Activated CD4-positive, alpha-beta memory T cell treated with anti-CD3 and anti-CD28 coated beads for 36 hours (primary cell): ENCODE results near the gene USP7. TPM values are rescaled to one million over a fixed set of nuclear protein-coding genes. Genes with fewer than 3 reads are reported as not detected.
"Not testable (repeated sequence)": the region's sequence is repeated elsewhere in the genome, so short reads cannot be mapped to it uniquely, and the experiment has no call there.

Experiments used
- CTCF ChIA-PET: fragments of 350-600 bp; sonication (Branson Sonifier 250); formaldehyde crosslinking; loops from one replicate; lab custom pipeline; 2021; ENCODE audit warnings: antibody characterized with exemption, inconsistent platforms; lab: Charles Lee
- POLR2A ChIA-PET: fragments of 350-600 bp; sonication (Branson Sonifier 250); formaldehyde crosslinking; loops from one replicate; lab custom pipeline; 2021; ENCODE audit warnings: antibody characterized with exemption; lab: Charles Lee
- DNase-seq: peaks from one replicate; pipeline ENCODE4 v3.0.0-alpha.2; 2020
- H3K27ac Mint-ChIP-seq: one replicate; pipeline ENCODE4 v1.8.0; 2021; ENCODE audit warnings: mixed read lengths
- H3K27me3 Mint-ChIP-seq: one replicate; pipeline ENCODE4 v1.8.0; 2021; ENCODE audit warnings: mixed read lengths
- H3K36me3 Mint-ChIP-seq: one replicate; pipeline ENCODE4 v1.8.0; 2021; ENCODE audit warnings: mixed read lengths
- H3K4me1 Mint-ChIP-seq: one replicate; pipeline ENCODE4 v1.8.0; 2021; ENCODE audit warnings: low read depth, mixed read lengths
- H3K4me3 Mint-ChIP-seq: one replicate; pipeline ENCODE4 v1.8.0; 2021; ENCODE audit warnings: mild to moderate bottlenecking, mixed read lengths
- H3K9me3 Mint-ChIP-seq: one replicate; pipeline ENCODE4 v1.8.0; 2021; ENCODE audit warnings: mixed read lengths
- intact Hi-C: fragments of 100-400 bp; cut with micrococcal nuclease; formaldehyde crosslinking; loops from one replicate; pipeline ENCODE4 v1.15.1; 2023
- total RNA-seq, 2 experiments: library from RNA; stranded (reverse); gene quantifications; one replicate each; pipeline ENCODE4 v1.2.3, GENCODE V29; 2021

USP7 gene
- total RNA-seq, 2 experiments from 2014 or later: 154 to 170 TPM

GRCh38 chr16:8971416-8971815, 7.7 kb upstream of the USP7 start:
- Mint-ChIP-seq H3K9me3 (no peaks in the 10 kb centered on the region), H3K4me1 (no peaks in the 10 kb centered on the region), H3K27ac (no peak overlapping the region), H3K36me3 (no peaks in the 10 kb centered on the region), H3K4me3 (no peak overlapping the region), H3K27me3 (no peaks in the 10 kb centered on the region)
- ChIA-PET POLR2A (no interaction called here), CTCF (interaction anchor here (0.9 to 2.4 kb wide), 2 partner anchors 35 to 38 kb away, joined by 3 to 6 read pairs; no protein-coding TSS in a partner anchor)
- no peak for DNase-seq
- intact Hi-C loops: no loop called here

- not testable (repeated sequence) for H3K4me3 Mint-ChIP-seq, H3K27me3 Mint-ChIP-seq
Measured at GRCh38 chr16:8969202-8969897, 5.6 kb upstream of the USP7 start.

GRCh38 chr16:8968054-8968453, 4.3 kb upstream of the USP7 start:
- intact Hi-C loops, H3K36me3 Mint-ChIP-seq, H3K27me3 Mint-ChIP-seq, H3K4me3 Mint-ChIP-seq, H3K27ac Mint-ChIP-seq, POLR2A ChIA-PET, H3K4me1 Mint-ChIP-seq, H3K9me3 Mint-ChIP-seq, DNase-seq: not testable (repeated sequence)
- CTCF ChIA-PET: interaction anchor here (0.6 to 2.0 kb wide), 2 partner anchors 41 to 94 kb away, joined by 4 to 8 read pairs; no protein-coding TSS in a partner anchor

More at GRCh38 chr16:8969202-8969897, 5.6 kb upstream of the USP7 start:
- POLR2A ChIA-PET: interaction anchor here (0.6 kb wide), 1 partner anchor 243 kb away, joined by 4 read pairs; no protein-coding TSS in a partner anchor
- H3K9me3 Mint-ChIP-seq, H3K27ac Mint-ChIP-seq, DNase-seq, H3K36me3 Mint-ChIP-seq, intact Hi-C loops, H3K4me1 Mint-ChIP-seq: not testable (repeated sequence)
- CTCF ChIA-PET: interaction anchor here (2.4 kb wide), 1 partner anchor 33 kb away, joined by 6 read pairs; no protein-coding TSS in a partner anchor

GRCh38 chr16:8967132-8967821, 3.6 kb upstream of the USP7 start:
- Mint-ChIP-seq H3K27me3 (peaks cover 2% of the 10 kb centered on the region), H3K4me1 (peaks cover 4% of the 10 kb centered on the region), H3K4me3 (no peak overlapping the region), H3K9me3 (no peaks in the 10 kb centered on the region), H3K36me3 (peaks cover 4% of the 10 kb centered on the region), H3K27ac (no peak overlapping the region)
- intact Hi-C loops: no loop called here
- ChIA-PET CTCF (interaction anchor here (0.6 to 2.0 kb wide), 2 partner anchors 42 to 93 kb away, joined by 4 to 8 read pairs; no protein-coding TSS in a partner anchor), POLR2A (no interaction called here)
- DNase-seq: no peak

GRCh38 chr16:8966817-8967131, 3.1 kb upstream of the USP7 start:
- Mint-ChIP-seq H3K36me3 (peaks cover 9% of the 10 kb centered on the region), H3K27me3 (peaks cover 2% of the 10 kb centered on the region), H3K4me3 (no peak overlapping the region), H3K4me1 (peaks cover 9% of the 10 kb centered on the region), H3K9me3 (no peaks in the 10 kb centered on the region), H3K27ac (no peak overlapping the region)
- CTCF ChIA-PET: interaction anchor here (1.1 kb wide), 1 partner anchor 31 kb away, joined by 4 read pairs; no protein-coding TSS in a partner anchor
- POLR2A ChIA-PET: no interaction called here
- DNase-seq: no peak
- intact Hi-C loops: no loop called here

GRCh38 chr16:8964462-8964861, 756 bp upstream of the USP7 start:
- CTCF ChIA-PET: interaction anchor here (1.2 to 1.5 kb wide), 2 partner anchors 28 to 44 kb away, joined by 5 to 7 read pairs; no protein-coding TSS in a partner anchor

GRCh38 chr16:8963010-8963820, 491 bp downstream of the USP7 start:
- H3K27ac Mint-ChIP-seq: no peak overlapping the region
- CTCF ChIA-PET: interaction anchor here (1.2 to 1.5 kb wide), 2 partner anchors 27 to 46 kb away, joined by 5 to 7 read pairs; no protein-coding TSS in a partner anchor
- H3K4me3 Mint-ChIP-seq: peak overlapping the region; percentile 84
- intact Hi-C loops: loop anchor here (2.0 kb wide), 1 partner anchor 128 kb away; the partner anchor contains the start of gene HAPSTR1
- H3K4me1 Mint-ChIP-seq: peaks cover 44% of the 10 kb centered on the region
- H3K36me3 Mint-ChIP-seq: peaks cover 9% of the 10 kb centered on the region
- DNase-seq: no peak
- POLR2A ChIA-PET: interaction anchor here (1.0 to 1.8 kb wide), 4 partner anchors 27 to 128 kb away, joined by 3 to 11 read pairs (median 5); partner anchors contain the start of genes CARHSP1 and HAPSTR1
- peaks cover 2% of the 10 kb centered on the region for H3K27me3 Mint-ChIP-seq
- H3K9me3 Mint-ChIP-seq: no peaks in the 10 kb centered on the region

More at GRCh38 chr16:8964462-8964861, 756 bp upstream of the USP7 start:
- no peak for DNase-seq
- intact Hi-C loops: no loop called here
- H3K4me1 Mint-ChIP-seq: peaks cover 31% of the 10 kb centered on the region
- POLR2A ChIA-PET: interaction anchor here (0.6 to 1.8 kb wide), 3 partner anchors 28 to 127 kb away, joined by 3 to 11 read pairs (median 5); partner anchors contain the start of gene HAPSTR1
- H3K27me3 Mint-ChIP-seq: peaks cover 2% of the 10 kb centered on the region
- H3K27ac Mint-ChIP-seq: peak overlapping the region; percentile 62
- H3K4me3 Mint-ChIP-seq: peak overlapping the region; percentile 66
- peaks cover 9% of the 10 kb centered on the region for H3K36me3 Mint-ChIP-seq
- no peaks in the 10 kb centered on the region for H3K9me3 Mint-ChIP-seq

GRCh38 chr16:8962393-8963009, 1.2 kb downstream of the USP7 start:
- CTCF ChIA-PET: interaction anchor here (0.9 to 1.0 kb wide), 2 partner anchors 26 to 77 kb away, joined by 3 to 6 read pairs; no protein-coding TSS in a partner anchor
- peaks cover 50% of the 10 kb centered on the region for H3K4me1 Mint-ChIP-seq
- intact Hi-C loops: loop anchor here (1.0 to 2.0 kb wide), 2 partner anchors 128 to 165 kb away; partner anchors contain the start of genes HAPSTR1, PMM2 and TMEM186

GRCh38 chr16:8961811-8962390, 1.8 kb downstream of the USP7 start:
- intact Hi-C loops: loop anchor here (1.0 to 2.0 kb wide), 2 partner anchors 129 to 165 kb away; partner anchors contain the start of genes HAPSTR1, PMM2 and TMEM186
- Mint-ChIP-seq H3K4me3 (peak overlapping the region; percentile 84), H3K9me3 (no peaks in the 10 kb centered on the region), H3K36me3 (peaks cover 9% of the 10 kb centered on the region), H3K4me1 (peaks cover 56% of the 10 kb centered on the region), H3K27me3 (peaks cover 2% of the 10 kb centered on the region), H3K27ac (peak overlapping the region; percentile 94)
- POLR2A ChIA-PET: interaction anchor here (0.6 to 1.5 kb wide), 5 partner anchors 10 to 70 kb away, joined by 3 to 5 read pairs (median 3); no protein-coding TSS in a partner anchor
- CTCF ChIA-PET: interaction anchor here (0.9 to 1.0 kb wide), 2 partner anchors 25 to 76 kb away, joined by 3 to 6 read pairs; no protein-coding TSS in a partner anchor
- DNase-seq: peak; percentile 27

More at GRCh38 chr16:8962393-8963009, 1.2 kb downstream of the USP7 start:
- peaks cover 9% of the 10 kb centered on the region for H3K36me3 Mint-ChIP-seq
- DNase-seq: peak; percentile 73
- H3K27me3 Mint-ChIP-seq: peaks cover 2% of the 10 kb centered on the region
- no peaks in the 10 kb centered on the region for H3K9me3 Mint-ChIP-seq
- H3K27ac Mint-ChIP-seq: peak overlapping the region; percentile 94
- POLR2A ChIA-PET: interaction anchor here (1.0 to 1.5 kb wide), 3 partner anchors 11 to 71 kb away, joined by 3 to 5 read pairs (median 3); no protein-coding TSS in a partner anchor
- peak overlapping the region; percentile 84 for H3K4me3 Mint-ChIP-seq

- Mint-ChIP-seq H3K27ac (peak overlapping the region; percentile 86), H3K4me3 (peak overlapping the region; percentile 84), H3K27me3 (peaks cover 2% of the 10 kb centered on the region), H3K36me3 (peaks cover 9% of the 10 kb centered on the region), H3K4me1 (peaks cover 68% of the 10 kb centered on the region), H3K9me3 (no peaks in the 10 kb centered on the region)
- intact Hi-C loops: no loop called here
- DNase-seq: no peak
- CTCF ChIA-PET: interaction anchor here (0.6 to 3.4 kb wide), 4 partner anchors 9 to 178 kb away, joined by 3 to 27 read pairs (median 4); no protein-coding TSS in a partner anchor
- POLR2A ChIA-PET: interaction anchor here (1.1 to 1.4 kb wide), 2 partner anchors 11 to 131 kb away, joined by 3 read pairs; partner anchors contain the start of gene HAPSTR1
Measured at GRCh38 chr16:8960788-8961109, 3.0 kb downstream of the USP7 start.
